B cell (primary cell): ENCODE measurements around the gene LSMEM2. TPM values are rescaled to one million over a fixed set of nuclear protein-coding genes. Genes with fewer than 3 reads are reported as not detected.
A peak's percentile ranks its signal among the peaks of the same experiment; 100 is the strongest.

Experiments used
- ATAC-seq: fragments of 200-7000 bp; cut with Tn5 transposase; one replicate; pipeline ENCODE4 v1.10.0; 2021; ENCODE audit warnings: low read depth, mild to moderate bottlenecking, moderate number of reproducible peaks, moderate library complexity
- CTCF ChIA-PET: fragments of 350-600 bp; sonication (Branson Sonifier 250); formaldehyde crosslinking; loops from one replicate; lab custom pipeline; 2021; ENCODE audit warnings: antibody characterized with exemption, inconsistent platforms; lab: Charles Lee
- POLR2A ChIA-PET: fragments of 350-600 bp; sonication (Branson Sonifier 250); formaldehyde crosslinking; loops from one replicate; lab custom pipeline; 2021; ENCODE audit warnings: antibody characterized with exemption; lab: Charles Lee
- DNase-seq: peaks from one replicate; pipeline ENCODE4 v3.0.0; 2013
- H2AFZ ChIP-seq: 2 replicates; pipeline ENCODE4 v1.6.1; 2012; ENCODE audit warnings: mild to moderate bottlenecking, low read depth, low read length; ENCODE audit not compliant: insufficient read depth, poor library complexity, severe bottlenecking
- H3K27ac ChIP-seq, 2 donors: 1 replicate in 1 of 2; 2 replicates in 1 of 2; pipeline ENCODE4 v1.5.1; 2012 to 2013; ENCODE audit warnings: low read length in 2 of 2, mild to moderate bottlenecking in 2 of 2, moderate library complexity in 1 of 2
- H3K27me3 ChIP-seq, 4 experiments: fragments of 200-600 bp in 1 of 4; sonication (generic) in 1 of 4; replicated peaks in 1 of 4; 1 replicate in 2 of 4; 2 replicates in 2 of 4; pipeline versions ENCODE4 v1.6.1 to v1.7.0; 2013 to 2016; ENCODE audit warnings: low read length in 3 of 4, mild to moderate bottlenecking in 2 of 4, mixed read lengths in 1 of 4, moderate library complexity in 1 of 4; ENCODE audit not compliant: insufficient read depth in 4 of 4, control insufficient read depth in 3 of 4; ENCODE audit errors: control extremely low read depth in 1 of 4
- H3K36me3 ChIP-seq, 2 experiments: replicated peaks in 1 of 2; 1 replicate in 1 of 2; 2 replicates in 1 of 2; pipeline versions ENCODE4 v1.6.1 to v1.7.1; 2013; ENCODE audit warnings: low read length in 1 of 2; ENCODE audit not compliant: insufficient read depth in 2 of 2, control insufficient read depth in 1 of 2; ENCODE audit errors: control extremely low read depth in 1 of 2, extremely low read depth in 1 of 2
- H3K4me1 ChIP-seq, 2 donors: fragments of 200-600 bp in 1 of 2; sonication (generic) in 1 of 2; 1 replicate in 1 of 2; 2 replicates in 1 of 2; pipeline versions ENCODE4 v1.5.1 to v1.6.1; 2013 to 2017; ENCODE audit warnings: low read length in 2 of 2; ENCODE audit not compliant: control insufficient read depth in 2 of 2, insufficient read depth in 2 of 2
- H3K4me2 ChIP-seq: replicated peaks from 2 replicates; pipeline ENCODE3; 2012; ENCODE audit warnings: mild to moderate bottlenecking, low read depth, low read length; ENCODE audit not compliant: poor library complexity, severe bottlenecking
- H3K4me3 ChIP-seq, 5 experiments: fragments of 200-600 bp in 1 of 5; sonication (generic) in 1 of 5; 1 replicate in 3 of 5; 2 replicates in 2 of 5; pipeline versions ENCODE4 v1.5.1 to v1.7.0; 2011 to 2016; ENCODE audit warnings: low read length in 4 of 5, mild to moderate bottlenecking in 4 of 5, low read depth in 2 of 5, control low read depth in 1 of 5, moderate library complexity in 1 of 5; ENCODE audit not compliant: insufficient read depth in 1 of 5; ENCODE audit errors: control extremely low read depth in 1 of 5, extremely low read depth in 1 of 5
- H3K79me2 ChIP-seq: fragments of 200-600 bp; sonication (generic); one replicate; pipeline ENCODE4 v1.6.0; 2016; ENCODE audit warnings: low read length; ENCODE audit not compliant: control insufficient read depth, insufficient read depth
- H3K9ac ChIP-seq: fragments of 200-600 bp; sonication (generic); 2 replicates; pipeline ENCODE4 v1.6.1; 2017; ENCODE audit warnings: mild to moderate bottlenecking, low read length, moderate library complexity
- H3K9me3 ChIP-seq, 3 donors: one replicate each; pipeline versions ENCODE4 v1.6.1 to v1.7.1; 2013; ENCODE audit warnings: low read length in 2 of 3; ENCODE audit not compliant: control insufficient read depth in 2 of 3, insufficient read depth in 1 of 3; ENCODE audit errors: control extremely low read depth in 1 of 3
- H4K20me1 ChIP-seq: 2 replicates; pipeline ENCODE4 v1.6.0; 2012; ENCODE audit warnings: mild to moderate bottlenecking, low read length; ENCODE audit not compliant: insufficient read depth, control insufficient read depth, poor library complexity, severe bottlenecking
- H3K27ac Mint-ChIP-seq: one replicate; pipeline ENCODE4 v1.8.0; 2021; ENCODE audit warnings: mixed read lengths
- H3K27me3 Mint-ChIP-seq: one replicate; pipeline ENCODE4 v1.8.0; 2021; ENCODE audit warnings: mixed read lengths
- H3K4me1 Mint-ChIP-seq: one replicate; pipeline ENCODE4 v1.8.0; 2021; ENCODE audit warnings: mixed read lengths
- H3K4me3 Mint-ChIP-seq: one replicate; pipeline ENCODE4 v1.8.0; 2021; ENCODE audit warnings: mixed read lengths
- H3K9me3 Mint-ChIP-seq: one replicate; pipeline ENCODE4 v1.8.0; 2022; ENCODE audit warnings: mixed read lengths; ENCODE audit not compliant: insufficient read depth
- CTCF ChIP-seq: fragments of 200-600 bp; IDR thresholded peaks from one replicate; pipeline ENCODE4 v1.8.0; 2022; ENCODE audit warnings: antibody characterized with exemption, mild to moderate bottlenecking
- EZH2 ChIP-seq: IDR thresholded peaks from 2 replicates; pipeline ENCODE4 v1.6.1; 2012; ENCODE audit warnings: borderline replicate concordance, low read depth, mild to moderate bottlenecking, moderate library complexity, low read length; ENCODE audit not compliant: insufficient read depth, poor library complexity, severe bottlenecking
- WGBS: methylation state at CpG from one replicate; pipeline ENCODE4 v1.1.5; 2013; ENCODE audit warnings: missing lambda C conversion rate; ENCODE audit not compliant: insufficient coverage; 5-methylcytosine and 5-hydroxymethylcytosine counted together
- intact Hi-C: fragments of 100-400 bp; cut with micrococcal nuclease; formaldehyde crosslinking; loops from one replicate; pipeline ENCODE4 v1.10.0; 2022
- polyA plus RNA-seq: library from polyadenylated mRNA; depleted of rRNA; stranded (reverse); fragments of >200 nt; gene quantifications from 2 replicates; pipeline ENCODE4 v1.2.3, GENCODE V29; 2012
- total RNA-seq, 2 donors: library from RNA; stranded (reverse); fragments of 120-200 nt in 1 of 2; gene quantifications; 1 replicate in 1 of 2; 2 replicates in 1 of 2; pipeline versions ENCODE4 v1.2.3 to v1.2.4, GENCODE V29; 2013 to 2022

Gene LSMEM2
- total and polyA plus RNA-seq, 2 donors (not counting 1 experiment from before 2014, with no cell fraction given) = not detected

- intact Hi-C loops = loop anchor here (1.0 to 5.0 kb wide), 8 partner anchors 8 to 99 kb away; partner anchors contain the start of genes CYB561D2, GNAI2, HYAL3 and NAA80
- H3K4me2 ChIP-seq = peak overlapping the region; percentile 90
- peak; percentile 28 for ATAC-seq
- peaks cover 73% of the 10 kb centered on the region for H3K79me2 ChIP-seq
- H3K27ac Mint-ChIP-seq = peak overlapping the region; percentile 99
- H3K4me3 ChIP-seq = peak overlapping the region; percentile 39 to 86 (median 68)
- H3K9me3 Mint-ChIP-seq = no peaks in the 10 kb centered on the region
- peaks cover 0 to 26% of the 10 kb centered on the region in 2 experiments for H3K36me3 ChIP-seq
- CTCF ChIA-PET = interaction anchor here (0.7 to 3.9 kb wide), 16 partner anchors 9 to 206 kb away, joined by 3 to 37 read pairs (median 4); partner anchors contain the start of genes CYB561D2, HYAL2, HYAL3 and IFRD2
- peaks cover 55% of the 10 kb centered on the region for H3K4me1 Mint-ChIP-seq
- peak overlapping the region; percentile 89 for H3K9ac ChIP-seq
- H3K9me3 ChIP-seq = no peaks in the 10 kb centered on the region
- peak overlapping the region; percentile 96 for H3K4me3 Mint-ChIP-seq
- H3K27me3 Mint-ChIP-seq = no peaks in the 10 kb centered on the region
- DNase-seq = no peak
- peaks cover 38% of the 10 kb centered on the region for H4K20me1 ChIP-seq
- peak overlapping the region; percentile 97 to 98 for H3K27ac ChIP-seq
- H3K4me1 ChIP-seq = peaks cover 36 to 70% of the 10 kb centered on the region in 2 donors
- H2AFZ ChIP-seq = peak overlapping the region; percentile 74
- POLR2A ChIA-PET = interaction anchor here (0.6 to 6.1 kb wide), 16 partner anchors 7 to 1818 kb away, joined by 3 to 96 read pairs (median 7); partner anchors contain the start of genes ABHD14B, C3orf18, CYB561D2 and HEMK1
- TF ChIP-seq EZH2 (no peak), CTCF (no peak)
- WGBS = 3% methylated on average over 31 of the region's 31 CpGs
- H3K27me3 ChIP-seq = no peaks in the 10 kb centered on the region
Observed at GRCh38 chr3:50336452-50337174, 57.7 kb downstream of the LSMEM2 start.
